ENCODE measurements around the gene PLEKHA6. TPM values are rescaled to one million over a fixed set of nuclear protein-coding genes. Genes with fewer than 3 reads are reported as not detected.

Gene PLEKHA6
- total and polyA plus RNA-seq, 12 donors, result 3.3 to 34.9 (median 18.1) TPM

DNA sequence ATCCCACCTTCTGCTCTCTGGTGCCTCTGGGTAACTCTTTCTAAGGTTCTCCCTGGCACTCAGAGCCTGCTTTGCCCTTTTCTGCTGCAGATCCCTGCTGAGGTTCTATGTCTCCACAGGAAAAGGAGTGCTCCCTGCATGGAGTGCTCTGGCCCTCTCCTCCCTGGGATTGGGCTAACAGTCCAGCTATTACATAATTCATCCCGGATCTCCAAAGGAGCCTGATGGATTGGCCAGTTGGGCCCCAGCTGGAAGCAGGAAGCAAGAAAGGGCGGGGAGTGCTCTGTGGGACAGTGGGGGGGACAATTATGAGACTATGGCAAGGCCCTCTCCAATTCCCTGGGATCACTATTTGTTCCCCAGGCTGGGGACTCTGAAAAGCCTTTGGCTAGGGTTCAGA lies 94.1 kb downstream of the PLEKHA6 start:
- intact Hi-C loops (cut with DNase I), result no loop called here
- Histone ChIP-seq H3K36me3 (peaks cover 0 to 68% (median 0%) of the 10 kb centered on the region in 9 donors), H3K27ac (peak overlapping the region in 5 of 10 donors; percentile 8 to 47 (median 31)), H3K4me3 (no peak overlapping the region), H3K4me1 (peaks cover 20 to 43% (median 32%) of the 10 kb centered on the region in 9 donors), H3K9me3 (no peaks in the 10 kb centered on the region), H3K27me3 (no peaks in the 10 kb centered on the region)
- TF ChIP-seq, protein P1, sequence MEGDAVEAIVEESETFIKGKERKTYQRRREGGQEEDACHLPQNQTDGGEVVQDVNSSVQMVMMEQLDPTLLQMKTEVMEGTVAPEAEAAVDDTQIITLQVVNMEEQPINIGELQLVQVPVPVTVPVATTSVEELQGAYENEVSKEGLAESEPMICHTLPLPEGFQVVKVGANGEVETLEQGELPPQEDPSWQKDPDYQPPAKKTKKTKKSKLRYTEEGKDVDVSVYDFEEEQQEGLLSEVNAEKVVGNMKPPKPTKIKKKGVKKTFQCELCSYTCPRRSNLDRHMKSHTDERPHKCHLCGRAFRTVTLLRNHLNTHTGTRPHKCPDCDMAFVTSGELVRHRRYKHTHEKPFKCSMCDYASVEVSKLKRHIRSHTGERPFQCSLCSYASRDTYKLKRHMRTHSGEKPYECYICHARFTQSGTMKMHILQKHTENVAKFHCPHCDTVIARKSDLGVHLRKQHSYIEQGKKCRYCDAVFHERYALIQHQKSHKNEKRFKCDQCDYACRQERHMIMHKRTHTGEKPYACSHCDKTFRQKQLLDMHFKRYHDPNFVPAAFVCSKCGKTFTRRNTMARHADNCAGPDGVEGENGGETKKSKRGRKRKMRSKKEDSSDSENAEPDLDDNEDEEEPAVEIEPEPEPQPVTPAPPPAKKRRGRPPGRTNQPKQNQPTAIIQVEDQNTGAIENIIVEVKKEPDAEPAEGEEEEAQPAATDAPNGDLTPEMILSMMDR (IDR thresholded peaks at IDR 0.05), result no peak
- WGBS, 2 donors, result 46 to 51% methylated on average over 2 of the region's 2 CpGs
- peak; percentile 46 to 88 (median 76) for ATAC-seq
- peak in 1 of 2 donors; percentile 50 for DNase-seq

DNA sequence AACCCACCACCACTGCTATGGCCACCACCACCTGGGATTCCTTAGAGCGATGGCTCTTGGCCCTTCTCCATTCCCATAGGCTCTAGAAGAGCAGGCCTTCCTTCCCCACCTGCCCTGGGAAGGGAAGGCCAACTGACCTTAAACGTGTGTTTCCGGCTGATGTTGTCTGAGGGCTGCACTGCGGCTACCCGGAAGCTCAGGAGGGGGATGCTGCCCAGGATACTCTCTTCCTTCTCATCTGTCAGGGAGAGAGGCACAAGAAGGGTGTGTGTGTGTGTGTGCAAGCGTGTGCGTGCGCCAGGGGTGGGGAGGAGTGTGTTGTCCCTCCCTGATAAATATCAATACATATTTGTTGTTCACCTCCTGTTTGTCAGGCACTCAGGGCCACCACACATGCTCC lies 94.9 kb downstream of the PLEKHA6 start:
- no peaks in the 10 kb centered on the region for H3K9me3 ChIP-seq
- no peak overlapping the region for H3K4me3 ChIP-seq
- peaks cover 20 to 43% (median 32%) of the 10 kb centered on the region in 9 donors for H3K4me1 ChIP-seq
- intact Hi-C loops (cut with DNase I), result loop anchor here in 1 of 10 donors (5.0 kb wide), 1 partner anchor 97 kb away; no protein-coding TSS in a partner anchor
- TF ChIP-seq, protein P1 (IDR thresholded peaks at IDR 0.05), result no peak
- H3K27ac ChIP-seq, result peak overlapping the region in 3 of 10 donors; percentile 2 to 47 (median 33)
- H3K36me3 ChIP-seq, result peaks cover 0 to 68% (median 0%) of the 10 kb centered on the region in 9 donors
- H3K27me3 ChIP-seq, result no peaks in the 10 kb centered on the region
- ATAC-seq, result no peak
- no peak for DNase-seq
- WGBS, 2 donors, result 64 to 79% methylated on average over 8 of the region's 8 CpGs

DNA sequence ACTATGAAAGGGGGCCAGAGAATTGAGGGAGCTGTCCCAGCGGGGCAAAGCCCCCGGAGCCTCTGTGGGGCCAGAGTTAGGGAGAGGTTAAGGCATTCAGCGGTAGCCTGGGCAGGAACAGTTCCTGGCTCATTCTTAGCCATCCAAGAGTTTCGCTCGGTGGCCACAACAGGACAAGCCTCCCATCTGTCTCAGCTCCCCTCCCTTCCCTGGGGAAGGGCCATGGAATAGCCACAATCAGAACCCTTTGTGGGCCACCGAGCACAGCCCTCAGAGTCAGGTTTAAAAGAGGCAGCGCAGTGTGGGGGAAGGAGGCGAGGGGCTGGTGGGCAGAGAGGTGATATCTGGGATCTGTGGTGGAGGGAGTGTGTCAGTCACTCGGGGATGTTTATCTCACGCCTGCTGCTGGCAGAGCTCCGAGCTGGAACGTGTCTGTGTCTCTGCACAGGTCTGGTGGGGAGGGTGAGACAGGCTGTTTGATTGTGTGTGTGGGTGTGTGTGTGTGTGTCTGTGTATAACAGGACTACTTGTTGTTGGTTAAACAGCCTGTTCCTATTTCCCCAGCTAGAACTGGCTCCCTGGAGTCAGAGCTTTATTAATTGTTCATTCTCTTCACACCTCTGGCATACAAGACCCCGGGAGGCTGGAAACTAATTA lies 96.3 kb downstream of the PLEKHA6 start:
- ATAC-seq (peak in 5 of 8 donors; percentile 25 to 62 (median 43)), DNase-seq (peak in 1 of 2 donors; percentile 45)
- H3K4me1 ChIP-seq, result peaks cover 20 to 46% (median 32%) of the 10 kb centered on the region in 9 donors
- intact Hi-C loops (cut with DNase I), result loop anchor here in 2 of 10 donors (2.0 to 5.0 kb wide), 2 partner anchors 51 to 99 kb away; no protein-coding TSS in a partner anchor
- H3K36me3 ChIP-seq, result peaks cover 0 to 75% (median 0%) of the 10 kb centered on the region in 9 donors
- peak overlapping the region in 6 of 10 donors; percentile 13 to 47 (median 28) for H3K27ac ChIP-seq
- 32 to 41% methylated on average over 13 of the region's 13 CpGs for WGBS, 2 donors
- H3K27me3 ChIP-seq, result no peaks in the 10 kb centered on the region
- TF ChIP-seq, protein P1 (IDR thresholded peaks at IDR 0.05), result no peak
- no peaks in the 10 kb centered on the region for H3K9me3 ChIP-seq
- H3K4me3 ChIP-seq, result no peak overlapping the region

DNA sequence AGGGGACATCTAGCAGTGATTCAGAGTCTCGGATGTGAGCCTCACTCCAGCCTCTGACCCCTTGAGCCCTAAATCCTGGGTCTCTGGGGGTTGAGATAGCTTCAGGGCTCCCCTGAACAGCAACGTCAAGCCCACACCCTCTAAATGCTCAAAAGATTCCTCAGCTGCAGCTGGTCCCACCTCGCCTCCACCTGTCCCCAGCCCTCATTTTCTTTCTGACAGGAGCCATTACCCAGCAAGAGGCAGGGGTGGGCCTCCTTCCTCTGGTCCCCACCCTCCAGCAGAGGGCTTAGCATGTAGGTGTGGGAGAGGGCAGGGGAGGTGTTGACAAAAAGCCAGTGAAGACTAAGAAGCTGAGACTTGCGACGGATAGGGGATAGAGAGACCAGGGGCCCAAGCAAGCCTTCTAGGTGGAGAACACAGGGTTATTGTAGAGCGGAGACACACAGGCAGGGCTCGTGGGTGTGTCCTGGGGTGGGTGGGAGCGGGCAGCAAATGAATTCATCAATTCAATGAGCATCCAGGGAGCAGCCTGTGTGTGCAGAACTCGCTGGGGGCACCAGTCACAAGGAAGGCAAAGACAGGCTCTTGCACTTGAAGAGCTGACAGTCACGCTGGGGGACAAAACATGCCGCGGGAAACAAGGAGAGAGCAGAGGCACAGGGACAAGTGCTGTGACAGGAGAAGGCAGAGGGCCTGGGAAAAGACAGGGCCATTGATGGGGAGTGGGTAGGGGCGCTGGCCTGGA lies 97.0 kb downstream of the PLEKHA6 start:
- Histone ChIP-seq H3K36me3 (peaks cover 0 to 76% (median 0%) of the 10 kb centered on the region in 9 donors), H3K4me1 (peaks cover 20 to 48% (median 32%) of the 10 kb centered on the region in 9 donors), H3K4me3 (no peak overlapping the region), H3K27ac (peak overlapping the region in 3 of 10 donors; percentile 18 to 47 (median 34)), H3K27me3 (no peaks in the 10 kb centered on the region), H3K9me3 (no peaks in the 10 kb centered on the region)
- ATAC-seq (no peak), DNase-seq (no peak)
- TF ChIP-seq, protein P1 (IDR thresholded peaks at IDR 0.05), result no peak
- intact Hi-C loops (cut with DNase I), result loop anchor here in 2 of 10 donors (2.0 to 5.0 kb wide), 2 partner anchors 52 to 100 kb away; no protein-coding TSS in a partner anchor
- 86 to 87% methylated on average over 13 of the region's 13 CpGs for WGBS, 2 donors

Data from heart right ventricle (tissue), 16 donors.